H4 (cell line): ENCODE measurements around the gene DCP1A. TPM values are rescaled to one million over a fixed set of nuclear protein-coding genes. Genes with fewer than 3 reads are reported as not detected.
"Not testable (repeated sequence)": the region's sequence is repeated elsewhere in the genome, so short reads cannot be mapped to it uniquely, and the experiment has no call there.

Experiments
- DNase-seq: peaks from one replicate; pipeline ENCODE4 v3.0.0-alpha.2; 2015; ENCODE audit warnings: low spot score
- total RNA-seq: library from RNA; depleted of rRNA; stranded (reverse); fragments of >200 nt; shearing (Covaris generic); gene quantifications from 2 replicates; pipeline ENCODE4 v1.2.3, GENCODE V29; 2014

The DCP1A gene
- total RNA-seq, 1 experiment from 2014 or later, result 6.5 TPM

DNA sequence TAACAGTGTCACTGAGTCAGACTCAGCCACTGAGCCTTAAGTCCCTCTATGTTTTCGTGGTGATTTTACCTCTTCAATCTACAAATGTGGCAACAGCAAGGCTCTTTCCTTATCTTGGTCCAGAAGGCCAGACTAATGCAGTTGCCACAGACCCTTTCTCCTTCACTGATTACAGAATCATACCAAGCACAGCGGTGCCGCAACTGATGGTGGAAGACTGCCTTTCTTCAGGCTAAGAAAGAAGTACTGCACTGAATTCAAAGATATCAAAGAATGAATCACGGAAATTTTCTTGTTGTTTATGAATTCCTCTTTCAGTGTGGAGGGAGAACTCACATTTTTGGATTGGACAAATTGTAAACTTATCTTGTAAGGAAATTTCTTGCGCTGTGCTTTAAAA, 18.6 kb downstream of the DCP1A start:
- DNase-seq, result no peak

DNA sequence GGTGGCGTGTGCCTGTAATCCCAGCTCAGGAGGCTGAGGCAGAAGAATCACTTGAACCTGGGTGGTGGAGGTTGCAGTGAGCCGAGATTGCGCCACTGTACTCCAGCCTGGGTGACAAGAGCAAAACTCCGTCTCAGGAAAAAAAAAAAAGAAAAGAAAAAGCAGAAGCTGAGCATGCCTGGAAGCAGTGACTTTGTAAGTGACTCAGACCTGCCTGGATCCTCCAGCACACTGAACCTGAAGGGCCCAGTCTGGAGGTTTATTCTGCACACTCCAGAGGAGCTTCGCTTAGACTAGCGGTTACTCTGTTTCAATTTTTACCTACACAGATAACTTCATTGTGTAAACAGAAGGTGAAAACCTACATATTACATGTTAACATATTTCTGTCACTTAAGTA, 19.4 kb downstream of the DCP1A start:
- not testable (repeated sequence) for DNase-seq

DNA sequence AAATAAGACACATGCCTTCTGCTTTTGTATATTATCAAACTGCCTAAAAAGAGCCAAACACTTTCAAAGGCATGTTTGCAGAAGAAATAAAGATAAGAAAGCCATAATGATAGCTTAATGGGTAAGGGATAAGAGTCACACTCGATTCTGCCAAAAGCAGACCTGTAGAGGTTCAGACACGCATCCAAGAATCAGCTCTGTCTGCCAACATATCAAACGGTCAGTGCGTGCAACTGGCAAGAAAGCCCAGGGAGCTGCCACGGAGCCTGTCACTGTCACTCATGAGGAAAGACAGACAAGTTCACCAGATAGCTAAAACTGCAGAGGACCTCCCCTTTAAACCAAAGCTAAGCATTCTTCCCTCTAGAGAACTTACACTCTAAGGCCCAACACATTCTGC, 23.2 kb downstream of the DCP1A start:
- DNase-seq, result no peak

DNA sequence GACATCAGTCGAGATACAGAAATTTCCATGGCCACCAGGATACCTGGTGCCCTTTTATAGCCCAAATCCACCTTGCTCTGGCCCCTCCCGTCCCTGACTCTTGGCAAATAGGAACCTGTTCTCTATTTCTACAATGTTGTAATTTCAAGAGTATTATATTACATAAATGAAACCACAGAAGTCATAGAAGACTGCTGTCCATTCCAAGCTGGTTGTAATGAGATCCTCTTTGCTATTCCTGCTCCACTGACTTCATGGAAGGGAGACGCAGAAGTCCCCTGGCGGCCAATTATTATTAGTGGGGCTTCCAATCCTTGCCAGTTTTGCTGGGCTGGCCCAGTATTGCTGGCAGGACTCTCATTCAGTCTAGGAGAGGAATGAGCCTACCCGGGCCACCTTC, 26.6 kb downstream of the DCP1A start:
- DNase-seq, result no peak

DNA sequence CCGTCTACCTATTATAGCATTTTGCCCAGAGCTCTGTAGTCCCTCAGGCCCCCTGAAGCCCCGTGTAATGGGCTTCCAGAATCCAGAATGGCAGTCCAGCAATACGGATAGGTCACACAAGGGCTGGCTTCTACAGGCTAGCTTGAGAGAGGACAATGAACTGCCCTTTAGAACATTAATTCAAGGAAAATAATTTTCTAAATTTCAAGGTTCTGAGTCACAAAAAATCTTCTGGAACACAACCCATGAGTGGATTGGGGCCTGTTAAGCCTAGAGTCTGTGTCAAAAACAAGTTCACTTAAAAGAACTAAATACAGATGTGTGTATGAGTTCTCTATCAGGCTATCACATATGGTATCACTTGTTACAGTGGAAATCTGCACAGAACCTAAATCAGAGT, 28.8 kb downstream of the DCP1A start:
- no peak for DNase-seq

DNA sequence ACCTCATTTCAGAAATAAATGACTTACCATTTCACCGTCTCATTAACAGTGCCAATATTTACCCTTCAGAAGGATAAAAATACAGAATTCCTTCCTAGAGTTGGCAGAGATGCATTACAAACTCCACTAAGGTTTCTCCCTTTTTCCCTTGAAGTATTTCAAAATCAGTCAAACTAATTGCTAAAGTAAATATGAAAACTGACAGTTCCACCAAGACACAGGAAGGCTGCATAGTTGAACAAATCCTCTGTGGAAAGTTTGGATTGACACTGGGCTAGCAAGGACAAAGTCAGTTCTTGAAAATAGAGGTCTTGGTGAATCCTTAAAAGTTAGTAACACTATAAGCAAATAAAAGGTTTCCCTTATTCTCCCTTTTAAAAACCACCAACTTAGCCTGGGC, 34.5 kb downstream of the DCP1A start:
- no peak for DNase-seq

DNA sequence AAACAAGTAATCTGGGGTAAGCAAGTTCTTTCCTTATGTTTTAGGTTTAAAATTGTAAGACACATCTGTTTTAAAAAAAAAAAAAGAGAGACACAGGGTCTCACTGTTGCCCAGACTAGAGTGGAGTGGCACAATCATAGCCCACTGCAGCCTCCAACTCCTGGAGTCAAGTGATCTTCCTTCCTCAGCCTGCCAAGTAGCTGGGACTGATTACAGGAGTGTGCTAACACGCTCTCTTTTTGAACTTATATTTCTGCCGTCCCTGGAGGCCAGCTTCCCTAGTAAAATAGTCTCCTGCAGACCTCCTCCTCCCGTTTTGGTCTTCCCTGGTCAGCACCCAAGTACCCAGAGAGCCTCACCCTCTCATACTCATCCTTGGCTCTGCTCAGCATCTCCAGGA, 35.5 kb downstream of the DCP1A start:
- DNase-seq, result no peak

DNA sequence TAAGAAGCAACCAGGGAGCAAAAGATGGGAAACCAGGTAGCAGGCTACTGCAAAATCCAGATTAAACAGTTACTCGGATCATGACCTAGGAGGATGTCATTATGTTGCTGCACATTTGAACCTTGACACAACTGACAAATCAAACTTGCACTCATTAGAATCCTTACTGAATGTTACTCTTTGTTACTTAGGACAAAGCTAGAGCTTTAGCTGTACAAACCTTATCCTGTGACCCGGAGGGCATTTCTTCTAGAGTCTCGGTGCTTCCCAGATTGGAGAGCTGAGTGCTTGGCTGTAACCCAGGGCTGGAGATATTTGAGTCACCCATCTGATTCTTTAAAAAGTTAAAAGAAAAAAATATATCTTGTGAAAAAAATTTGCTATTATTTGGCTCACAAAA, 43.4 kb downstream of the DCP1A start:
- DNase-seq, result no peak

DNA sequence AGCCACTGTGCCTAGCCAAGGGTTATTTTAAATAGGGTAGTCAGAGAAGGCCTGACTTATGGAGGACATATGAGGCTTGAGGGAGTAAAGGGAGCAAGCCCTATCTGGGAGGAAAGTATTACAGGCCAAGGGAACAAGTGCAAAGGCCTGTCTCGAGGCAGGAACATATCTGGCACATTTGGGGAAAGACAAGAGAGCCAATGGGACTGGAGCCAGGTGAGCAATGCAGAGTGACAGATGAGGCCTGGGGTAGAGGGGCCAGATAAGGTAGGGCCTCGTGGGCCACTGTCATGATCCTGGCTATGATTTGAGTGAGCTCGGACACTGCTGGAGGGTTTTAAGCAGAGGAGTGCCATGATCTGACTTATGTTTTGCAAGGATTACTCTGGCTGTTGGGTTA, 43.8 kb downstream of the DCP1A start:
- no peak for DNase-seq

DNA sequence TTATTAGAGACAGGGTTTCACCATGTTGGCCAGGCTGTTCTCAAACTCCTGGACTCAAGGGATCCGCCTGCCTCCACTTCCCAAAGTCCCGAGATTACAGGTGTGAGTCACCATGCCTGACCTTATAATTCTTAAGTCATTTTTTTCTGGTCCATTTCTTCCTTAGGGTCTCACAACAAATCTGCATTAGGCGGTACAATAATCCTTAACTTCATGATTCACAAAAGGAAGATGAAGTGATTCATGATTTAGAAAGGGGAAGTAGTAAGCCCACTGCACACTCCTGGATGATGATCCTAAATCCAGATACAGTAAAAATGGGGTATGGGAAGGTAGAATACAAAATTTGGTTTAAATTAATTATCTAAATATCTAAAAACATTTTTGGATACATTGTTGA, 46.5 kb downstream of the DCP1A start:
- no peak for DNase-seq

DNA sequence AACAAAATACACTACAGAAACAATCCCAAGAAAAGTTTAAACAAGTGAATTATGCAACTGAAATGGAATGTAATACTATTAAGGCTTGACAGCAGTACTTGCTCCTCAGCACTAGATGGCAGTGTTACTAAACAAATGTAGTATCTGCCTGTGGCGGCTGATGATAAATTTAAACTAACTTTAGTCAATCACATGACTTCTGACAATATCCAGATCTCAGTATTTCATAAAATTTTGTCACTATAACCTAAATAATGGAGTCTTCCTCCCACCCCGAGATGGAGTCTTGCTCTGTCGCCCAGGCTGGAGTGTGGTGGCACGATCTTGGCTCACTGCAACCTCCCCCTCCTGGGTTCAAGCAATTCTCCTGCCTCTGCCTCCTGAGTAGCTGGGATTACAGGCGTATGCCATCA, 47.7 kb downstream of the DCP1A start:
- peak; percentile 46 for DNase-seq

DNA sequence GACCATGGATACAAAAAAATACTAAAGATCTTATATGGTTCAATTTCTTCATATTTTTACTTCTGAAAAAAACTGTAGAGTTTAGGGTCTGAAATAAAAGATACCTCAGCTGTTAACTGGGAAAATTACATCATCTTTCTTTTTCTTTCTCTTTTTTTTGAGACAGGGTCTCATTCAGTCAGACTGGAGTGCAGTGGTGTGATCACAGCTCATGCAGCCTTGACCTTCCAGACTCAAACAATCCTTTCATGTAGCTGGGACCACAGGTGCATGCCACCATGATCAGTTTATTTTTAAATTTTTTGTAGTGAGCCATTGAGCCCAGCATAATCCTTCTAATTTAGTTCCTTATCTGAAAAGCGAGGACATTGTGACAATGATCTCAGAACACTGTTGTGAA, 51.9 kb downstream of the DCP1A start:
- DNase-seq, result no peak

DNA sequence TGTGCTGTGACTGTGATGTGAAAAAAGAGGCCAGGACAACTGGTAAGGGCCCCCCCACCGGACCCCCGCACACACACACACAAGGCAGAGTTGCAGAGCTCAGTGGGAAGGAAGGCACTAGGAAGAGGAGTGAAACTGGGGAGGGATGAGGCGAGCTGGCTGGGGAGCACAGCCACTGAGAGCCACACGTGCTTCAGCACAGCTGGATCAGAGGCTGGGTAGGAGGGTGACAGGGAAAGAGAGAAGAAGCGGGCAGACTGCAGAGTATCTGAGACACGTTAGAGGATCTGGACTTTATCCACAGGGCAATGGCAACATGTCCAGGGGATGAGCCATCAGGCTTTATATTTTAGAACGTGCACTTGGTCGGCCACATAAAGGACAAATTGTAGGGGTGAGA, 53.5 kb downstream of the DCP1A start:
- no peak for DNase-seq

DNA sequence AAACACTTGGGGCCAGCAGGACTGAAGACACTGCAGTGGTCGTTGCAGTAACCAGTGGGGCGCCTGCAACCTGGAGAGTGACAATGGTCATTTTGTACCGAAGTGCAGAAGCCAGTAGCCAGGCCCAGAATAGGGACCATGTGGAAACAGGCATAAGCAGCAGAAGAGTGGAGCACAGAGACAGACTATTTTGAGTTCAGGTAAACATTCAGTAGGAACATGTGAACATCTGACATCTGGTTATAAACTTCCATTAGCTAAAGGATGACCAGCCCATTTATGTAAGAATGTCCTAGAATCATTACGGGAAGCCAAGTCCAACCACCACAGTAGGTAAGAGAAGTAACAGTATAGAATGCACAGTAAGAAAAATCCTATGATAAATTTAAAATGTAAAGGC, 59.1 kb downstream of the DCP1A start:
- no peak for DNase-seq

DNA sequence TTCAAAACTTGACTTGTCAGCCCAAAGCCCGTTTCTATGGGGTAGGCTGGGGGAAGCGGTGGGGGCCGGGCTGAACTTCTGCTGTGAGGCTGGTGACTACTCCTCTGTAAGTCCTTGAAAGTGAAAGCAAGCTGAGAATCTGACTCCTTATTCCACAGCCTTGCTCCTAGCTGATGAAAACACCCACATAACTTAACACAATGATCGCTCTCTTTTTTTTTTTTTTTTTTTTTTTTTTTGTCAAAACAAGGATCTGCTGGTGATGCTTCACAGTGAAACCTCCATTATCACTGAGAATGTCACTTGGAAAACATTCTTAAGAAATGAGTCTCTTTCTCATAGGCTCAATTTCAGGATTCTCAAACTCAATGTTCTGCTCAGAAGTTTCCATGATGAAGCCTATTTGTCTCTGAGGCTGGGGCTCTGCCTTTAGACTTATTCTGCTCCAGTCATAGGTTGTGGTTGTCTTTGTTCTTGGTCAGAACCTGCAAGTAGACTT, 60.2 kb downstream of the DCP1A start:
- DNase-seq, result no peak

DNA sequence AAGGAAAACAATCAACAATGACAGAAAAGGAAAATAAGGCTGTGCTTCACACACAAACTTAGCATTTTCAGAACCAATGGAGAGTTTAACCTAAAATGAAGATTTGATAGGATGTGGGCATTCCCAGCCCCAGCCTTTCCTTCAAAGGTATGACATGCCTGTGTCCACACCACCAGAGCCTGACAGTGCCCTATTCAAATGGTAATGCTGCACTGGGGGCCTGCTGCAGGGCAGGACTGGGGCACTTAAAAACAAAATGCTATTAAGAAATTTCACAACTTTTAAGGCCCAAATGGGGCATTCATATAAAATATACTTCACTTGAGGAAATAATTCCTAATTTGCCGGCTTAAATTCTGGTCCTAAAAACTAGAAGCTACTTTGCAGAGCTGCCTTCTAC, 60.6 kb downstream of the DCP1A start:
- no peak for DNase-seq

DNA sequence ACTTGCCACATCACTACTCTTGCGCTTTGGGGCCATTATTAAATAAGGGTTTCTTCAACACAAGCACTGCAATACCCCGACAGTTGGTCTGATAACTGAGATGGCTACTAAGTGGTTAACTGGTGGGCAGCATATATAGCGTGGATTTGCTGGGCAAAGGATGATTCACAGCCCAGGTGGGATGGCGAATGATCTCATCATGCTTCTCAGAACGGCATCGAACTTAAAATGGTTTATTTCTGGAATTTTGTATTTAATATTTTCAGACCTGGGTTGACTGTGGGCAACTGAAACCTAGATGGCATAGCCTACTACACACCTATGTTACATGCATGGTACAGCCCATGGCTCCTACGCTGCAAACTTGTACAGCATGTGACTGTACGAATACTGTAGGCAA, 64.8 kb downstream of the DCP1A start:
- no peak for DNase-seq

DNA sequence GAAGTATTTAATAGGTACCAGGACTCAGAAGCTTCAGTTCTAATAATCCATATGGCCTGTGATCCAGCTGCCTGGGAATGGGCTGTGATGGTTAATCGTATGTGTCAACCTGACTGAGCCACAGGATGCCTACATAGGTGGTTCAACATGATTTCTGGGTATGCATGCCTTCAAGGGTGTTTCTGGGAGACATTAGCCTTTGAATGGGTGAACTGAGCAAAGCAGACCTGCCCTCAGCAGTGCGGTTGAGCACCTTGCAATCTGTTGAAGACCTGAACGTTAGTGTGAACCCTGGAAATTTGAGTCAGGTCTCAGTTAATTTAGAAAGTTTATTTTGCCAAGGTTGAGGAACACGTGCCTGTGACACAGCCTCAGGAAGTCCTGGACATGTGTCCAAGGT, 68.7 kb downstream of the DCP1A start:
- no peak for DNase-seq

DNA sequence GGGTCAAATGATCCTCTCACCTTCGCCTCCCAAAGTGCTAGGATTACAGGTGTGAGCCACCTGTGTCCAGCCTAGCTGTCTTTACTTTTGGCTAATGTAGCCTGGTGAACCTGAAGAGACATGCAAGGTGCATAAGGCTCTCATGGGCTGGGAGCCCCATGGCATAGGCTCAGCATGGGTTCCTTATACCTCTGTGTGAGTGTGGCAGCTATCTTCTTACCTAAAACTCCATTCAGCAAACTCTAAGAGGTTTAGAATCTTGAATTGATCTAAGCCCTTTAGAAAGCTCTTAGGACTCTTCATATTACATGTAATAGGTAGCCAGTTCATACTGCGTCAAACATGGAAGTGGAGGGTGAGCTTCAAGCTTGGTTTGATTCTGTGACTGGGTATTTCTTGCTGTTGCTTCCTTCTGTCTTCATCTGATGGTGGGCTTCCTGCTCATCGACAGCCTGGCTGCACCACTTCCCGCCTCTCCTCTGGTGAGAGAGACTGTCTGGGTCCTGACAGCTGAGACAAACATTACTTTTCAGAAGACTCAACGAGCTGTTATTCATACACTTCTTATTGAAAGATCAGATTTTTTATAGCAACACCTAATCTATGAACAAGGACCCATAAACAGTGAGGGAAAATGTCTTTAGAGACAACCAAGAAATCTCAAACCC, 72.3 kb downstream of the DCP1A start:
- DNase-seq, result no peak

DNA sequence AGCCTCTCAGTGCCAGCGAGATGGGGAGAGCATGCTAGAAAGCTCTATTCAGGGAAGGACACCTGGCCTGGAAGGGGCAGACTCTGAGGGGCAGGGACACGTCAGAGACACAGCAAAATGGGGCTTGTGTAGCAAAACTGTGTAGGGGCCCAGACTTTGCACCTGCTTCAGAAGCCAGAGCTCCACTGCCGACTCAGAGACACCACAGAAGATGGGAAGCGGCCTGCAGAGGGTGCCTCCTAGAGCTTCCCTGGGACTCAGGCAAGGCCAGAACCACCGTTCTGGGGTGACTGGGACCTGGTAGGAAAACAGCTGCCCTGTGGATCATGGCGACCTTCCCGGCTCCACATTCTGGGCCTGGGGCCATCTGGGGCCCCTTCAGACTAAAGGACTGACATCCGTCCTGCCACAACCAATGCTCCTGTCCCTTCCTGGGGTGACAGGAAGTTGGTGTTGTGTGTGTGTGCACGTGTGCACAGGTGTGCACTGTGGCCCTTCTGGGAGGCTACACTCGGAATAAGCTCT, 74.1 kb downstream of the DCP1A start:
- no peak for DNase-seq

DNA sequence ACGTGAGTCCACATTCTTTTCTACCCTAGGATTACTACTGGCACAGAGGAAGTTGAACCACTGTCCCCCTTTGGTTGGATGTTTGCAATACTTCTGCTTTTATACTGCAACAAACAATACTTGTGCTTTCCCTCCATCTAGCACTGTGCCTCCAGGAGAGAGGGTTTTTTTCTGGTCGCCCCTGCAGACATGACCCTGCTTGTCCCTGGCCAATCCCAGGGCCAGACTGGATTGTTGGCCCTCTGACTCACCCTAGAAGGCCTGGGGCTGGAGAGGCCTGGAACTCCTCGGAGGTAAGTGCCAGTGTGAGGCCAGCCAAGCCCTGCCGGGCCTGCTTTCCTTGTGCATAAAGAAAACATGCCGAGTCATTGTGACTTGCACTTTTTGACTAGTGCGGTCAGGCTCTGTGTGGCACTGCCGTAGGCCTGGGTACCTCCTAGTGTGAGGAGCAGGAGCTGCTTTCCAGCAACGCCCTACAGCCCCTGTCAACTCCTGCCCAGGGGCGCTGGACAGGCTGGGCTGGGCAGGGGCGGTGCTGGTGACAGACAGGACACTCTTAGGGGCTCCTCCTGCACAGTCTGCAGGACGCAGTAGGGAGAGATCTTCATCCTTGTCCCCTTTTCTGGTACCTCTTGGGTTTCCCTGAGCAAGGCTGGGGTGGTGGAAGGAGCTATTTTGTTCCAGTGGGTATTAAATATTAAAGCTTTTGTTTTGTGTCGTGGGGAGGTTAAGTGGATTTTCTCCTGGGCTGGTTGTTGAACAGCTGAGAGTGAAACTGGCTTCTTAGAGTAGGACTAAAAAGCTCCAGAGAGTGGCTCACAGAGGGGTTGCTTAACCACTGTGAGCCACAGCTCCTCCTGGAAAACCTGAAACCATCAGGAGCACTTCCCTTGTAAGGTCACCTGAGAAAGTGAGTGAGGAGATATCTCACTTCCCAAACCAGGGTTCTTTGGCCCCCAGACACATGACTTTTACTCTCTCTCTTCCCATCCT, 77.2 kb downstream of the DCP1A start:
- DNase-seq, result peak; percentile 99

DNA sequence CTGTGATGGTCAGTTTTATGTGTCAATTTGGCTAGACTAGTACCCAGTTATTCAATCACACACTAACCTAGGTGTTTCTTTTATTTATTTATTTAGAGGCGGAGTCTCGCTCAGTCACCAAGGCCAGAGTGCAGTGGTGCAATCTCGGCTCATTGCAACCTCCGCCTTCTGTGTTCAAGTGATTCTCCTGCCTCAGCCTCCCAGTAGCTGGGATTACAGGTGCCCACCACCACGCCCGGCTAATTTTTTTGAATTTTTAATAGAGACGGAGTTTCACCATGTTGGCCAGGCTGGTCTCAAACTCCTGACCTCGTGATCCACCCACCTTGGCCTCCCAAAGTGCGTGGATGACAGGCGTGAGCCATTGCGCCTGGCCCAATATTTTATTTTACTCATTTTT, 78.2 kb downstream of the DCP1A start:
- DNase-seq, result not testable (repeated sequence)

DNA sequence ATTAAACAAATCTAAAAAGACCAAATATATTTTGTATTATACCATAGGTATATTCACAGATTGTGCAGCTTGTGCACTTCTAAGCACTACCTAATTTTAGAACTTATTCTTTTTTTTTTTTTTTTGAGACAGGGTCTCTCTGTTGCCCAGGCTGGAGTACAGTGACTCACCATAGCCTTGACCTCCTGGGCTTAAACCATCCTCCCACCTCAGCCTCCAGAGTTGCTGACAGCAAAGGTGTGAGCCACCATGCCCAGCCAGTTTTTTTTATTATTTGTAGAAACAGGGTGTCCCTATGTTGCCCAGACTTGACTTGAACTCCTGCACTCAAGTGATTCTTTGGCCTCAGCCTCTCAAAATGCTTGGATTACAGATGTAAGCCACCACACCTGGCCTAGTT, 79.6 kb downstream of the DCP1A start:
- DNase-seq, result no peak
